Measurements from ENCODE around the gene AFMID.
A peak's percentile ranks its signal among the peaks of the same experiment; 100 is the strongest.
"Not testable (repeated sequence)": the region's sequence is repeated elsewhere in the genome, so short reads cannot be mapped to it uniquely, and the experiment has no call there.

Gene AFMID

DNA sequence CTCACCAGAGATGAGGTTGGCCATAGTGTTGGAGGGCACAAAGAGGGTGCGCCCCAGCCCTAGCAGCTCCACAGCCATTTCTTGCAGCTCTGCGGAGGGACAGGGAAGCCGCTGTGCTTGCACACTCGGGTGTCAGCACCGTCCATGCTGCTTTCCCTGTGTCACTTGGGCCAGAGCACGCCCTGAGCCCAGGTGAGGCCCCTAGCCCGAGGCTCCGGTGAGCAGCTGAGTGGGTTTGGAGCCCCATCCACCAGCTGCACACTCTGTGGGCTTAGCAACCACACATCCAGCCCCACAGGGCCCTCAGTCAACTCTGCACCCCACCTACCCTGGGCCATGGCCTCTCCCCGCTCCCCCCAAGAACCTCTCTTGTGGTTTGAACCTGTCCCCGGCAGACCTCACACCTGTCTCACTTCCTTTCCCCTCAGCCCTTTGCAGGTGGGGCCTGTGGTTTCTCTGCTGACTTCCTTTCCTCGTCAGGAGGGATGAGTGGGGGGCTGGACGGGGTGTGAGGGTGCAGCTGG lies 65.0 kb downstream of the AFMID start:
- Histone ChIP-seq H2BK15ac (ENCODE audit: low read length) (peak overlapping the region; percentile 38), H3K4me2 (ENCODE audit: insufficient read depth, low read length, poor library complexity, severe bottlenecking) (no peak overlapping the region), H3K27me3 (ENCODE audit: control insufficient read depth in 3 of 3, insufficient read depth in 3 of 3, low read depth in 1 of 3, low read length in 3 of 3) (no peaks in the 10 kb centered on the region), H3K36me3 (replicated peaks in 1 of 2; ENCODE audit: control insufficient read depth in 2 of 2, insufficient read depth in 2 of 2, low read length in 2 of 2) (no peaks in the 10 kb centered on the region), H3K4ac (ENCODE audit: low read length) (peak overlapping the region; percentile 6), H3K4me1 (ENCODE audit: control insufficient read depth in 2 of 2, insufficient read depth in 1 of 2, low read depth in 1 of 2, low read length in 2 of 2) (peaks cover 22 to 38% of the 10 kb centered on the region in 2 donors), H2BK5ac (ENCODE audit: low read length) (peak overlapping the region; percentile 32), H3K9me3 (replicated peaks in 1 of 2; ENCODE audit: control insufficient read depth in 2 of 2, insufficient read depth in 1 of 2, low read depth in 1 of 2, low read length in 2 of 2) (peaks cover 0 to 2% of the 10 kb centered on the region in 2 donors), H3K4me3 (ENCODE audit: low read length in 2 of 2) (no peak overlapping the region), H4K91ac (ENCODE audit: low read depth, low read length, poor library complexity) (no peak overlapping the region), H3K23ac (ENCODE audit: low read depth, low read length, poor library complexity) (peak overlapping the region; percentile 0), H2BK120ac (ENCODE audit: low read depth, low read length) (no peak overlapping the region), H2AK5ac (ENCODE audit: low read depth, low read length) (peak overlapping the region; percentile 95), H3K14ac (ENCODE audit: low read length) (peak overlapping the region; percentile 15), H4K8ac (ENCODE audit: low read depth, low read length) (peak overlapping the region; percentile 2), H3K18ac (ENCODE audit: low read length) (peak overlapping the region; percentile 55), H3K27ac (replicated peaks; ENCODE audit: low read length) (no peak overlapping the region), H3K79me1 (ENCODE audit: low read depth, low read length) (peaks cover 5% of the 10 kb centered on the region), H3K9ac (ENCODE audit: low read depth, low read length, poor library complexity) (no peak overlapping the region), H2AFZ (ENCODE audit: low read length) (no peak overlapping the region), H2BK12ac (ENCODE audit: low read length) (peak overlapping the region; percentile 60)
- WGBS, 2 donors (ENCODE audit: extremely low coverage in 2 of 2, insufficient read length in 2 of 2, insufficient replicate concordance in 1 of 2), result no CpG with 5 or more reads among the region's 12 CpGs
- DNase-seq (ENCODE audit: low spot score), result no peak

DNA sequence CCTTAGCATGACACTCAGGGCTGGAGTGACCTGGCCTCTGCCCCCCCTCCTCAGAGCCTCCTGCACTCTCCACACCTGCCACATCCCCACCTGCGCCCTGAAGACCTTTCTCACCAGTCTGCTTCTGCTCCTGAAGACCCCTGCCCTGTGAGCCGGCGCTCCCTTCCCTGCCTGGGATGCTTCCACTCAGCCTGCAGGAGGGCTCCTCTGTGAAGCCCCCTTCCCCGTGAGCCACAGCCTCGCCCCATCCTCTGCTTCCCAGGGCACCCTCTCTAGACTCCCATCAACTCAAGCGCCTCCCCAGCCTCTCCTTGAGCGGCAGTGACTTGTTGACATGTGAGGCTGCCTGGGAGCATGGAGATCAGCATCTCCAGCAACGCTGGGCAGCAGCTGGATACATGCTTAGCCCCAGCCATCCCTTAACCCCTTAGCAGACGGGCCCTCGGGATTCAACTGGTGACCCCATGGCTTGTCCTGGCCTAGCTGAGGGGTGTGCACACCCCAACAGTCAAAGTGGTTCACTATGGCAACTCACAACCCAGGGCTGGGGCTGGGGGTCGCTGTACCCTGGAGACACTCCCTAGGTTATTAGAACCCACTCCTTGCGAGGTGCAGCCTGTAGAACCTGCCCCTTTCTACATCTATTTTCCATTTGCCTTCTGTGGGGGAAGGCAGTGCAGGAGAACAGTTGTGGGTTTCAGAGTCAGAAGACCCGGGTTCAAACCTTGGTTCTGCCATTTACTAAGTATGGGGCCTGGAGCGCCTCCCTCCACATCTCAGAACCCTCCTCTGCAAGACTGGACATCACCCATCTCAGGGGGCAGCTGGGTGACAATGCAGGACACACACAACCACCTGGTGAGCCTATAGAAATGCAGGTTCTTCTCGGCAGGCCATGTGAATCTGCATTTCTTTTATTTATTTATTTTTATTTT lies 65.8 kb downstream of the AFMID start:
- Histone ChIP-seq H3K18ac (ENCODE audit: low read length) (no peak overlapping the region), H3K4me3 (ENCODE audit: low read length in 2 of 2) (no peak overlapping the region), H4K8ac (ENCODE audit: low read depth, low read length) (no peak overlapping the region), H2AFZ (ENCODE audit: low read length) (no peak overlapping the region), H3K9ac (ENCODE audit: low read depth, low read length, poor library complexity) (no peak overlapping the region), H3K23ac (ENCODE audit: low read depth, low read length, poor library complexity) (peak overlapping the region; percentile 0), H2BK120ac (ENCODE audit: low read depth, low read length) (no peak overlapping the region), H3K14ac (ENCODE audit: low read length) (peak overlapping the region; percentile 15), H3K36me3 (replicated peaks in 1 of 2; ENCODE audit: control insufficient read depth in 2 of 2, insufficient read depth in 2 of 2, low read length in 2 of 2) (no peaks in the 10 kb centered on the region), H3K4ac (ENCODE audit: low read length) (no peak overlapping the region), H3K4me2 (ENCODE audit: insufficient read depth, low read length, poor library complexity, severe bottlenecking) (no peak overlapping the region), H3K27ac (replicated peaks; ENCODE audit: low read length) (no peak overlapping the region), H2BK5ac (ENCODE audit: low read length) (peak overlapping the region; percentile 32), H4K91ac (ENCODE audit: low read depth, low read length, poor library complexity) (no peak overlapping the region), H2BK15ac (ENCODE audit: low read length) (peak overlapping the region; percentile 38), H3K4me1 (ENCODE audit: control insufficient read depth in 2 of 2, insufficient read depth in 1 of 2, low read depth in 1 of 2, low read length in 2 of 2) (peaks cover 30 to 46% of the 10 kb centered on the region in 2 donors), H2AK5ac (ENCODE audit: low read depth, low read length) (peak overlapping the region; percentile 95), H3K27me3 (ENCODE audit: control insufficient read depth in 3 of 3, insufficient read depth in 3 of 3, low read depth in 1 of 3, low read length in 3 of 3) (no peaks in the 10 kb centered on the region), H2BK12ac (ENCODE audit: low read length) (no peak overlapping the region), H3K9me3 (replicated peaks in 1 of 2; ENCODE audit: control insufficient read depth in 2 of 2, insufficient read depth in 1 of 2, low read depth in 1 of 2, low read length in 2 of 2) (peaks cover 0 to 2% of the 10 kb centered on the region in 2 donors), H3K79me1 (ENCODE audit: low read depth, low read length) (peaks cover 5% of the 10 kb centered on the region)
- DNase-seq (ENCODE audit: low spot score), result no peak
- no CpG with 5 or more reads among the region's 15 CpGs for WGBS, 2 donors (ENCODE audit: extremely low coverage in 2 of 2, insufficient read length in 2 of 2, insufficient replicate concordance in 1 of 2)

DNA sequence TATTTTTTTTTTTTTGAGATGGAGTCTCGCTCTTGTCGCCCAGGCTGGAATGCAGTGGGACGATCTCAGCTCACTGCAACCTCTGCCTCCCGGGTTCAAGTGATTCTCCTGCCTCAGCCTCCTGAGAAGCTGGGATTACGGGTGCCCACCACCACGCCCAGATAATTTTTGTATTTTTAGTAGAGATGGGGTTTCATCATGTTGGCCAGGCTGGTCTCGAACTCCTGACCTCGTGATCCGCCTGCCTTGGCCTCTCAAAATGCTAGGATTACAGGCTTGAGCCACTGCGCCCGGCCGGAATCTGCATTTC lies 66.4 kb downstream of the AFMID start:
- Histone ChIP-seq H3K23ac (ENCODE audit: low read depth, low read length, poor library complexity) (peak overlapping the region; percentile 100), H3K4me3 (ENCODE audit: low read length in 2 of 2) (peak overlapping the region in 1 of 2 donors; percentile 52), H3K4me2 (ENCODE audit: insufficient read depth, low read length, poor library complexity, severe bottlenecking) (peak overlapping the region; percentile 76), H3K4me1 (ENCODE audit: control insufficient read depth in 2 of 2, insufficient read depth in 1 of 2, low read depth in 1 of 2, low read length in 2 of 2) (peaks cover 35 to 52% of the 10 kb centered on the region in 2 donors)
- H2AFZ ChIP-seq (ENCODE audit: low read length); H3K9me3 ChIP-seq (replicated peaks in 1 of 2; ENCODE audit: control insufficient read depth in 2 of 2, insufficient read depth in 1 of 2, low read depth in 1 of 2, low read length in 2 of 2); H2BK5ac ChIP-seq (ENCODE audit: low read length); H2AK5ac ChIP-seq (ENCODE audit: low read depth, low read length); DNase-seq (ENCODE audit: low spot score); H3K9ac ChIP-seq (ENCODE audit: low read depth, low read length, poor library complexity); H3K18ac ChIP-seq (ENCODE audit: low read length); H3K4ac ChIP-seq (ENCODE audit: low read length); H3K36me3 ChIP-seq (replicated peaks in 1 of 2; ENCODE audit: control insufficient read depth in 2 of 2, insufficient read depth in 2 of 2, low read length in 2 of 2); H3K14ac ChIP-seq (ENCODE audit: low read length); H4K8ac ChIP-seq (ENCODE audit: low read depth, low read length); H2BK15ac ChIP-seq (ENCODE audit: low read length); H3K79me1 ChIP-seq (ENCODE audit: low read depth, low read length); H4K91ac ChIP-seq (ENCODE audit: low read depth, low read length, poor library complexity); H2BK120ac ChIP-seq (ENCODE audit: low read depth, low read length); H2BK12ac ChIP-seq (ENCODE audit: low read length); H3K27ac ChIP-seq (replicated peaks; ENCODE audit: low read length); H3K27me3 ChIP-seq (ENCODE audit: control insufficient read depth in 3 of 3, insufficient read depth in 3 of 3, low read depth in 1 of 3, low read length in 3 of 3): not testable (repeated sequence)
- WGBS, 2 donors (ENCODE audit: extremely low coverage in 2 of 2, insufficient read length in 2 of 2, insufficient replicate concordance in 1 of 2), result no CpG with 5 or more reads among the region's 12 CpGs

- Histone ChIP-seq H3K9ac (ENCODE audit: low read depth, low read length, poor library complexity) (peak overlapping the region; percentile 93), H3K4me2 (ENCODE audit: insufficient read depth, low read length, poor library complexity, severe bottlenecking) (peak overlapping the region; percentile 76), H3K36me3 (replicated peaks in 1 of 2; ENCODE audit: control insufficient read depth in 2 of 2, insufficient read depth in 2 of 2, low read length in 2 of 2) (no peaks in the 10 kb centered on the region), H2BK15ac (ENCODE audit: low read length) (no peak overlapping the region), H2BK120ac (ENCODE audit: low read depth, low read length) (no peak overlapping the region), H3K14ac (ENCODE audit: low read length) (peak overlapping the region; percentile 86), H3K18ac (ENCODE audit: low read length) (peak overlapping the region; percentile 99), H2BK5ac (ENCODE audit: low read length) (no peak overlapping the region), H3K4me3 (ENCODE audit: low read length in 2 of 2) (peak overlapping the region; percentile 52 to 83), H3K23ac (ENCODE audit: low read depth, low read length, poor library complexity) (peak overlapping the region; percentile 100), H2AK5ac (ENCODE audit: low read depth, low read length) (peak overlapping the region; percentile 94), H3K4me1 (ENCODE audit: control insufficient read depth in 2 of 2, insufficient read depth in 1 of 2, low read depth in 1 of 2, low read length in 2 of 2) (peaks cover 35 to 52% of the 10 kb centered on the region in 2 donors), H3K27ac (replicated peaks; ENCODE audit: low read length) (peak overlapping the region; percentile 73), H3K9me3 (replicated peaks in 1 of 2; ENCODE audit: control insufficient read depth in 2 of 2, insufficient read depth in 1 of 2, low read depth in 1 of 2, low read length in 2 of 2) (no peaks in the 10 kb centered on the region), H3K79me1 (ENCODE audit: low read depth, low read length) (peaks cover 4% of the 10 kb centered on the region), H2BK12ac (ENCODE audit: low read length) (no peak overlapping the region), H3K27me3 (ENCODE audit: control insufficient read depth in 3 of 3, insufficient read depth in 3 of 3, low read depth in 1 of 3, low read length in 3 of 3) (no peaks in the 10 kb centered on the region), H4K8ac (ENCODE audit: low read depth, low read length) (peak overlapping the region; percentile 95), H2AFZ (ENCODE audit: low read length) (peak overlapping the region; percentile 91), H3K4ac (ENCODE audit: low read length) (peak overlapping the region; percentile 93), H4K91ac (ENCODE audit: low read depth, low read length, poor library complexity) (peak overlapping the region; percentile 94)
- no CpG with 5 or more reads among the region's 73 CpGs for WGBS, 2 donors (ENCODE audit: extremely low coverage in 2 of 2, insufficient read length in 2 of 2, insufficient replicate concordance in 1 of 2)
- peak; percentile 90 for DNase-seq (ENCODE audit: low spot score)
Observed at GRCh38 chr17:78253946-78254672, 66.9 kb downstream of the AFMID start.

Measured in neuronal stem cell (in vitro differentiated cells).